Muscle of leg (tissue), 11 donors: Measurements from ENCODE around the gene PHACTR3. TPM values are rescaled to one million over a fixed set of nuclear protein-coding genes. Genes with fewer than 3 reads are reported as not detected.

Experiments
- DNase-seq: peaks from one replicate; pipeline ENCODE4 v3.0.0; 2013
- H3K27ac ChIP-seq: one replicate; pipeline ENCODE4 v1.5.1; 2013; ENCODE audit warnings: mild to moderate bottlenecking, low read length, control low read depth
- H3K27me3 ChIP-seq: one replicate; pipeline ENCODE4 v1.6.1; 2013; ENCODE audit warnings: low read length; ENCODE audit not compliant: control insufficient read depth, insufficient read depth
- H3K36me3 ChIP-seq: one replicate; pipeline ENCODE4 v1.6.1; 2013; ENCODE audit warnings: low read length; ENCODE audit not compliant: control insufficient read depth, insufficient read depth
- H3K4me1 ChIP-seq: one replicate; pipeline ENCODE4 v1.6.1; 2013; ENCODE audit warnings: low read length; ENCODE audit not compliant: control insufficient read depth, insufficient read depth
- H3K4me3 ChIP-seq: one replicate; pipeline ENCODE4 v1.5.1; 2013; ENCODE audit warnings: low read length, control low read depth
- H3K9me3 ChIP-seq: replicated peaks from 2 replicates; pipeline ENCODE4 v1.6.1; 2013; ENCODE audit warnings: low read depth, low read length; ENCODE audit not compliant: control insufficient read depth
- WGBS: methylation state at CpG from one replicate; pipeline ENCODE4 v1.1.5; 2013; ENCODE audit warnings: missing lambda C conversion rate; ENCODE audit not compliant: insufficient coverage; 5-methylcytosine and 5-hydroxymethylcytosine counted together
- polyA plus RNA-seq, 8 donors: library from polyadenylated mRNA; unstranded; fragments of 120-200 nt; gene quantifications; one replicate each; pipeline versions ENCODE4 v1.2.1 to v1.2.3, GENCODE V29; 2013; ENCODE audit warnings: inconsistent platforms in 1 of 8, low replicate concordance in 1 of 8; ENCODE audit not compliant: insufficient read length in 8 of 8, insufficient read depth in 1 of 8
- total RNA-seq: library from RNA; stranded (reverse); fragments of 120-200 nt; gene quantifications from one replicate; pipeline ENCODE4 v1.2.4, GENCODE V29; 2013

The PHACTR3 gene
- total and polyA plus RNA-seq, 9 donors: 4.7 to 17.0 (median 9.9) TPM

- H3K4me1 ChIP-seq: no peaks in the 10 kb centered on the region
- no peak overlapping the region for H3K4me3 ChIP-seq
Measured at GRCh38 chr20:59564943-59565342, 39.4 kb upstream of the PHACTR3 start.

GRCh38 chr20:59565768-59566461 is 38.4 kb upstream of the PHACTR3 start:
- H3K9me3 ChIP-seq: no peaks in the 10 kb centered on the region
- 76% methylated on average over 6 of the region's 11 CpGs for WGBS

More at GRCh38 chr20:59564943-59565342, 39.4 kb upstream of the PHACTR3 start:
- 67% methylated on average over 1 of the region's 1 CpG for WGBS
- Histone ChIP-seq H3K36me3 (no peaks in the 10 kb centered on the region), H3K27me3 (peaks cover 10% of the 10 kb centered on the region), H3K27ac (no peak overlapping the region), H3K9me3 (no peaks in the 10 kb centered on the region)
- no peak for DNase-seq

GRCh38 chr20:59566631-59567524 is 37.5 kb upstream of the PHACTR3 start:
- no peak for DNase-seq
- Histone ChIP-seq H3K9me3 (no peaks in the 10 kb centered on the region), H3K27me3 (peaks cover 12% of the 10 kb centered on the region), H3K4me1 (peaks cover 6% of the 10 kb centered on the region), H3K4me3 (no peak overlapping the region), H3K27ac (no peak overlapping the region), H3K36me3 (no peaks in the 10 kb centered on the region)
- 71% methylated on average over 13 of the region's 23 CpGs for WGBS

More at GRCh38 chr20:59565768-59566461, 38.4 kb upstream of the PHACTR3 start:
- Histone ChIP-seq H3K4me3 (no peak overlapping the region), H3K27me3 (peaks cover 10% of the 10 kb centered on the region), H3K4me1 (no peaks in the 10 kb centered on the region), H3K27ac (no peak overlapping the region), H3K36me3 (no peaks in the 10 kb centered on the region)
- DNase-seq: no peak

- peaks cover 15% of the 10 kb centered on the region for H3K27me3 ChIP-seq
- H3K9me3 ChIP-seq: no peaks in the 10 kb centered on the region
- no peak overlapping the region for H3K27ac ChIP-seq
- DNase-seq: no peak
- H3K4me1 ChIP-seq: peaks cover 14% of the 10 kb centered on the region
- H3K36me3 ChIP-seq: no peaks in the 10 kb centered on the region
- 77% methylated on average over 13 of the region's 19 CpGs for WGBS
- no peak overlapping the region for H3K4me3 ChIP-seq
Measured at GRCh38 chr20:59567585-59568508, 36.5 kb upstream of the PHACTR3 start.

- 63% methylated on average over 8 of the region's 10 CpGs for WGBS
- peaks cover 14% of the 10 kb centered on the region for H3K4me1 ChIP-seq
- H3K27ac ChIP-seq: no peak overlapping the region
- no peaks in the 10 kb centered on the region for H3K36me3 ChIP-seq
- peaks cover 15% of the 10 kb centered on the region for H3K27me3 ChIP-seq
- no peak overlapping the region for H3K4me3 ChIP-seq
- no peaks in the 10 kb centered on the region for H3K9me3 ChIP-seq
- DNase-seq: no peak
Measured at GRCh38 chr20:59568509-59569024, 35.8 kb upstream of the PHACTR3 start.

GRCh38 chr20:59569305-59569704 is 35.0 kb upstream of the PHACTR3 start:
- WGBS: 58% methylated on average over 2 of the region's 4 CpGs
- no peak for DNase-seq
- Histone ChIP-seq H3K4me3 (no peak overlapping the region), H3K4me1 (peaks cover 15% of the 10 kb centered on the region), H3K9me3 (no peaks in the 10 kb centered on the region), H3K36me3 (no peaks in the 10 kb centered on the region), H3K27ac (no peak overlapping the region), H3K27me3 (peaks cover 18% of the 10 kb centered on the region)

- H3K36me3 ChIP-seq: no peaks in the 10 kb centered on the region
- H3K27me3 ChIP-seq: peaks cover 31% of the 10 kb centered on the region
- peaks cover 33% of the 10 kb centered on the region for H3K4me1 ChIP-seq
- no peak overlapping the region for H3K27ac ChIP-seq
- WGBS: 51% methylated on average over 6 of the region's 7 CpGs
- H3K9me3 ChIP-seq: no peaks in the 10 kb centered on the region
- H3K4me3 ChIP-seq: no peak overlapping the region
- no peak for DNase-seq
Measured at GRCh38 chr20:59571151-59571550, 33.2 kb upstream of the PHACTR3 start.

GRCh38 chr20:59571551-59572314 is 32.6 kb upstream of the PHACTR3 start:
- Histone ChIP-seq H3K4me1 (peaks cover 39% of the 10 kb centered on the region), H3K9me3 (no peaks in the 10 kb centered on the region), H3K27ac (peak overlapping the region; percentile 95), H3K36me3 (no peaks in the 10 kb centered on the region), H3K27me3 (peaks cover 37% of the 10 kb centered on the region), H3K4me3 (peak overlapping the region; percentile 47)
- DNase-seq: peak; percentile 97
- WGBS: 2% methylated on average over 25 of the region's 28 CpGs

- Histone ChIP-seq H3K9me3 (no peaks in the 10 kb centered on the region), H3K4me1 (peaks cover 42% of the 10 kb centered on the region), H3K27me3 (peaks cover 41% of the 10 kb centered on the region), H3K4me3 (no peak overlapping the region), H3K36me3 (no peaks in the 10 kb centered on the region), H3K27ac (peak overlapping the region; percentile 95)
- 100% methylated on average over 1 of the region's 4 CpGs for WGBS
- DNase-seq: no peak
Measured at GRCh38 chr20:59572515-59572914, 31.8 kb upstream of the PHACTR3 start.
